ENCODE results near the gene CCDC9. TPM values are rescaled to one million over a fixed set of nuclear protein-coding genes. Genes with fewer than 3 reads are reported as not detected.
A peak's percentile ranks its signal among the peaks of the same experiment; 100 is the strongest.

The CCDC9 gene
- total RNA-seq, 1 experiment from 2014 or later, result 36.9 TPM

GRCh38 chr19:47215581-47215980, 40.7 kb upstream of the CCDC9 start:
- no peak overlapping the region for H2BK5ac ChIP-seq (ENCODE audit: insufficient read length, low read length)
- no CpG with 5 or more reads among the region's 5 CpGs for WGBS (ENCODE audit: extremely low coverage, insufficient read length, low lambda C conversion rate)
- H3K27me3 Mint-ChIP-seq (ENCODE audit: low read depth), result no peaks in the 10 kb centered on the region
- H2BK20ac ChIP-seq (ENCODE audit: low read depth, low read length, poor library complexity, severe bottlenecking), result no peak overlapping the region
- no peak overlapping the region for H4K91ac ChIP-seq (ENCODE audit: insufficient read length, low read depth, low read length)
- no peak overlapping the region for H2BK15ac ChIP-seq (ENCODE audit: low read depth, low read length)
- peaks cover 5 to 26% (median 18%) of the 10 kb centered on the region in 3 experiments; a peak in 6 of 7 replicates for H3K36me3 Mint-ChIP-seq (ENCODE audit: insufficient read depth in 1 of 3, low read depth in 3 of 3)
- no peaks in the 10 kb centered on the region for H3K9me3 ChIP-seq (ENCODE audit: control insufficient read depth, low read depth, low read length)
- H3K4me1 ChIP-seq (ENCODE audit: insufficient read depth, low read length), result no peaks in the 10 kb centered on the region
- no peaks in the 10 kb centered on the region for H3K23me2 ChIP-seq (ENCODE audit: insufficient read length, low read depth, low read length, poor library complexity, severe bottlenecking)
- no peak overlapping the region for H3K27ac ChIP-seq (ENCODE audit: insufficient read length, low read depth, low read length)
- no peak overlapping the region for H3K4ac ChIP-seq (ENCODE audit: low read depth, low read length)
- no peak for DNase-seq
- no peaks in the 10 kb centered on the region for H3K79me2 ChIP-seq (ENCODE audit: insufficient read depth, low read length)
- no peak overlapping the region for H3K4me3 Mint-ChIP-seq
- no peak overlapping the region for H3K4me2 ChIP-seq (ENCODE audit: insufficient read depth, insufficient read length, low read length)
- no peak overlapping the region for H3K23ac ChIP-seq (ENCODE audit: insufficient read length, low read depth, low read length)
- no peak overlapping the region for H4K8ac ChIP-seq (replicated peaks; ENCODE audit: insufficient read length, low read depth, low read length)
- no peaks in the 10 kb centered on the region for H3K27me3 ChIP-seq (ENCODE audit: insufficient read depth, low read length)
- no peaks in the 10 kb centered on the region; a peak in 1 of 5 replicates for H3K9me3 Mint-ChIP-seq
- H2BK120ac ChIP-seq (ENCODE audit: low read depth, low read length, poor library complexity, severe bottlenecking), result no peak overlapping the region
- peaks cover 3% of the 10 kb centered on the region in 2 experiments for H3K4me1 Mint-ChIP-seq
- H3K14ac ChIP-seq (ENCODE audit: insufficient read depth, low read length), result no peak overlapping the region
- H2BK12ac ChIP-seq (ENCODE audit: insufficient read length, low read depth, low read length), result no peak overlapping the region
- no peaks in the 10 kb centered on the region for H4K20me1 ChIP-seq (ENCODE audit: control insufficient read depth, insufficient read depth, insufficient read length)
- peak overlapping the region in 1 of 3 experiments; percentile 17; a peak in 2 of 7 replicates for H3K27ac Mint-ChIP-seq
- no peak overlapping the region for H3K9ac ChIP-seq (ENCODE audit: extremely low read depth, insufficient read length, low read length)
- H4K5ac ChIP-seq (ENCODE audit: insufficient read length, low read depth, low read length), result no peak overlapping the region
- no peak for TF ChIP-seq CTCF (conservative IDR thresholded peaks at IDR 0.05)
- no peak overlapping the region for H2AFZ ChIP-seq (ENCODE audit: low read length)
- no peak overlapping the region for H3T11ph ChIP-seq (ENCODE audit: low read length)
- H3K18ac ChIP-seq (ENCODE audit: insufficient read length, low read depth, low read length), result no peak overlapping the region
- H3K56ac ChIP-seq (ENCODE audit: insufficient read length, low read depth, low read length), result no peak overlapping the region
- H2AK5ac ChIP-seq (ENCODE audit: insufficient read length, low read length), result no peak overlapping the region
- no peaks in the 10 kb centered on the region for H3K79me1 ChIP-seq (ENCODE audit: insufficient read depth, low read depth, low read length, poor library complexity, severe bottlenecking)

Measured in H9 (cell line).